Coronary artery (tissue), 2 donors: Measurements from ENCODE around the gene SUOX.
"Not testable (repeated sequence)": the region's sequence is repeated elsewhere in the genome, so short reads cannot be mapped to it uniquely, and the experiment has no call there.

Source experiments
- DNase-seq: peaks from one replicate; pipeline ENCODE4 v3.0.0-alpha.2; 2017; ENCODE audit warnings: low spot score
- H3K27ac ChIP-seq, 2 donors: fragments of 200-600 bp; sonication (generic); one replicate each; pipeline ENCODE4 v1.5.1; 2016 to 2019
- H3K4me3 ChIP-seq: fragments of 200-600 bp; sonication (generic); 2 replicates; pipeline ENCODE4 v1.5.1; 2016; ENCODE audit warnings: mild to moderate bottlenecking, moderate library complexity
- CTCF ChIP-seq: fragments of 200-600 bp; sonication (generic); IDR thresholded peaks from one replicate; pipeline ENCODE4 v1.5.1; 2019; ENCODE audit warnings: antibody characterized with exemption

Gene SUOX

DNA sequence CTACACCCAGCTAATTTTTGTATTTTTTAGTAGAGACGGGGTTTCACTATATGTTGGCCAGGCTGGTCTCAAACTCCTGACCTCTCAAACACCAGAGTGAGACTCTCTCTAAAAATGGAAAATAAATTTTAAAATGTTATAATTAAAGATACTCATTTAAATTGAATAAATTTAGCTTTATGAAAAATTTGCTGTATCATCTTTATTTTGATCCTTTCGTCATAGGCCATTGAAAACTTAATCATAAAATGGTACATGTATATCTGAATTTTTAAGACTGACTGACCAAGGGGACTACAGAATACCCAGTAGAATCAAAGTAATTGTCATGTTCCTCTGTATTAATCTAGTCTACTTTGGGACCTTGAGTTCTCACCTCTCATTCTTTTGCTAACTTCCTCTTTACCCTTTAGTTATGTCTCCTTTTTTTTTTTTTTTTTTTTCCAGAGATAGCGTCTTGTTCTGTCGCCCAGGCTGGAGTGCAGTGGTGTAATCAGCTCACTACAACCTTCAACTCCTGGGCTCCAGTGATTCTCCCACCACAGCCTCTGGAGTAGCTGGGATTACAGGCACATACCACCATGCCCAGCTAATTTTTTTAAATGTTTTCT, 13.7 kb upstream of the SUOX start:
- TF ChIP-seq CTCF, result no peak
- Histone ChIP-seq H3K4me3 (no peak overlapping the region), H3K27ac (no peak overlapping the region)
- no peak for DNase-seq

DNA sequence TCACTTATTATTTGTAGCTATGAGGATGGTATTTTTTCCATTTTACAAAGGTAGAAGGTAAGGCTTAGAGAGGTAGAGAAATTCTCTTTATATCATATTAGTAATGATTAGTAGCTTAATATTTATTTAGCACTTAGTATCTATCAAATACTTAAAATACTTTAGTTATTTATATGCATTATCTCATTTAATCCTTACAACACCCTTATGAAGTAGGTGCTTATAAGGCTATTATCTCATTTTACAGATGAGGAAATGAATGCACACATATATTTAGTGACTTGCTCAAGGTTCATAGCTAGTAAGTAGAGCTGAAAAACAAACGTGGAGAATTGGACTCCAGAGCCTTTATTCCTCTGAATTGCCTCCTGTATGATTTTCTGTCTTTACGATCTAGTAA, 12.2 kb upstream of the SUOX start:
- H3K27ac ChIP-seq, result no peak overlapping the region
- no peak overlapping the region for H3K4me3 ChIP-seq
- DNase-seq, result no peak
- no peak for TF ChIP-seq CTCF

DNA sequence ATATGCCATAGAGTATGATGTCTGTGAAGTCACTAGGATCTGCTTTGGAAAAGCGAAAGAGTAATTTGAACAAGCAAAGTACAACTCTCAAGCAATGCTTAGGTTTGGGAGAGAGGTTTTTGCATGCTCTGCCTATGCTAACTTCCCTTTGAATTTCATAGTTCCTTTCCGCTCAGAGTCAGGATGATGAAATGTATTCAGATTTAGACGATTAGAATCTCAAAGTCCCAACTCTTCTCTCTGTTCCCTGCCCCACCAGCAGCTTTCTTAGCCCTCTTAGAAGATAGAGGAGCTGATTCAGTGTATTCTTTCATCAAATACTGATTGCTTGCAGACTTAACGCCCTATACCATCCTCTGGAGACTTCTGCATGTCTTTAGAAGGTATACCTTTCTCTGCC, 11.7 kb upstream of the SUOX start:
- no peak overlapping the region for H3K4me3 ChIP-seq
- no peak for DNase-seq
- TF ChIP-seq CTCF, result no peak
- H3K27ac ChIP-seq, result no peak overlapping the region

DNA sequence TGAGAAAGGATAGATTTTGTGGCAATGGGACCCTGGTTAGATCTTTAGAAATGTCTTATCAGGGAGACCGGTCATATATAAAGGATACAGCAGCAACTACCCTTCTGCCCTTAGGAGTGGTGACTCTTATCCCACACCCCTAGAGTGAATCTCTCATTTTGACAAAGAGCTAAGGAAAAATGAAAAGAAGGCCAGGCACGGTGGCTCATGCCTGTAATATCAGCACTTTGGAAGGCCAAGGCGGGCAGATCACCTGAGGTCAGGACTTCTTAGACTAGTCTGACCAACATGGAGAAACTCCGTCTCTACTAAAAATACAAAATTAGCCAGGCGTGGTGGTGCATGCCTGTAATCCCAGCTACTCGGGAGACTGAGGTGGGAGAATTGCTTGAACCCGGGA, 11.1 kb upstream of the SUOX start:
- DNase-seq, H3K27ac ChIP-seq: not testable (repeated sequence)

GRCh38 chr12:55991110-55991509, 6.0 kb upstream of the SUOX start:
- DNase-seq, result no peak
- H3K27ac ChIP-seq, result no peak overlapping the region
- H3K4me3 ChIP-seq, result no peak overlapping the region
- no peak for TF ChIP-seq CTCF

More for the DNA sequence above, 11.1 kb upstream of the SUOX start:
- not testable (repeated sequence) for H3K4me3 ChIP-seq

DNA sequence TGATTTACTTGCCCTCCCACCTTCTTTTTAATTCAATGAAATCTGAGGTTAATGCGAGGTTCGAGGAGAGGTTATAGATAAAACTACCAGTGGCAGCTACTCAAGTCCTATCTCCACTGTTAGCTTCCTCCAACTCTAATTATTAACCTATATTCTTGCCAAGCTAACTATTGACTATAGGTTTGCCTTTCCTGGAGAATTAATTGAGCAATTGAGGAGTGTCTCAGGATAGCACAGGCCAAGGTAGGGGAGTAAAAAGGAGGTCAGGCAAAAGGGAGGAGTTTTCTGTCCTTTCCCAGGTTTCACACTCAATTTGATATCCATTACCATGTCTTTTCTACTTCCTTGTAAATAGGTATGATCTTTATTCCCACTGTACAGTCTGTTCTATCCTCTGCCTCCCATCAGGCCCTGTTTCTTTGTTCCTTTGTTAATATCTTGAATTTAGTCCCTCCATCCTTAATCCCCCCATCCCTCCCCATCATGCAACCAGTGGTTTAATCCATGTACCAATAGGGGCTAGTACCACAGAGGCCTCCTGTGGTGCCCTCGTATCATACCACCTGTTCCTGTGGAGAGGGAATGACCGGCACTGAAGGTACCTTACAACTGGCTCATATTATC, 3.7 kb upstream of the SUOX start:
- H3K4me3 ChIP-seq, result no peak overlapping the region
- TF ChIP-seq CTCF, result no peak
- H3K27ac ChIP-seq, result no peak overlapping the region
- no peak for DNase-seq

DNA sequence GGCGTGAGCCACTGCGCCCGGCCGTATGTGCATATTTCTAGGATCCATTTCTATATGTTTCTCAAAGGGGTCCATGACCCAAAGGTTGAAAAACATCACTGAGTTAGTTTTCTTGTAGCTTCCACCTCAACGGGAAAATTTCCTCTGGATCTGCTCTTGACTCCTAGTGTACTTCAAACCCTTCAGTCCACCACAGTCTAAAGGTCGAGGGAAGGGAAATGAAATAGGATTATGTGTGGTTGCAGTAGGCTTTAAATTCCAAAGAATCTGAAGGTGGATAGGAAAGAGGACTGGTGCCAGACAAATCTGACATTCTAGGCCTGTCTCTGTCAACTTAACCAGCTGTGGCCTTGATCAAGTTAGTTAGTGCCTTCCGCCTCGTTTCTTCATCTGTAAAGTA, 1.7 kb upstream of the SUOX start:
- no peak for DNase-seq
- no peak overlapping the region for H3K27ac ChIP-seq
- no peak overlapping the region for H3K4me3 ChIP-seq
- no peak for TF ChIP-seq CTCF
